ENCODE data around the gene XRRA1.
"Not testable (repeated sequence)": the region's sequence is repeated elsewhere in the genome, so short reads cannot be mapped to it uniquely, and the experiment has no call there.

The XRRA1 gene

GRCh38 chr11:74970852-74971395 is 22.0 kb upstream of the XRRA1 start:
- DNase-seq (ENCODE audit: low spot score), result no peak
- in situ Hi-C loops (cut with MboI; ENCODE audit: low sequenced_read_pairs, unreplicated experiment), result no loop called here
- TF ChIP-seq CTCF (IDR thresholded peaks at IDR 0.05; ENCODE audit: borderline replicate concordance, control extremely low read depth, extremely low read depth, insufficient read depth, missing control alignments), result no peak

- no peak for TF ChIP-seq CTCF (IDR thresholded peaks at IDR 0.05; ENCODE audit: borderline replicate concordance, control extremely low read depth, extremely low read depth, insufficient read depth, missing control alignments)
- no peak for DNase-seq (ENCODE audit: low spot score)
- in situ Hi-C loops (cut with MboI; ENCODE audit: low sequenced_read_pairs, unreplicated experiment), result no loop called here
These were observed 17.8 kb upstream of the XRRA1 start for GRCh38 chr11:74966651-74967050.

- in situ Hi-C loops (cut with MboI; ENCODE audit: low sequenced_read_pairs, unreplicated experiment); DNase-seq (ENCODE audit: low spot score): not testable (repeated sequence)
These were observed 11.2 kb upstream of the XRRA1 start for GRCh38 chr11:74960128-74960527.

GRCh38 chr11:74957937-74958629 is 9.2 kb upstream of the XRRA1 start:
- DNase-seq (ENCODE audit: low spot score), result no peak
- in situ Hi-C loops (cut with MboI; ENCODE audit: low sequenced_read_pairs, unreplicated experiment), result no loop called here
- TF ChIP-seq CTCF (IDR thresholded peaks at IDR 0.05; ENCODE audit: borderline replicate concordance, control extremely low read depth, extremely low read depth, insufficient read depth, missing control alignments), result no peak

GRCh38 chr11:74956397-74957015 is 7.6 kb upstream of the XRRA1 start:
- in situ Hi-C loops (cut with MboI; ENCODE audit: low sequenced_read_pairs, unreplicated experiment), result no loop called here
- no peak for DNase-seq (ENCODE audit: low spot score)
- no peak for TF ChIP-seq CTCF (IDR thresholded peaks at IDR 0.05; ENCODE audit: borderline replicate concordance, control extremely low read depth, extremely low read depth, insufficient read depth, missing control alignments)

- no peak for DNase-seq (ENCODE audit: low spot score)
- no peak for TF ChIP-seq CTCF (IDR thresholded peaks at IDR 0.05; ENCODE audit: borderline replicate concordance, control extremely low read depth, extremely low read depth, insufficient read depth, missing control alignments)
- in situ Hi-C loops (cut with MboI; ENCODE audit: low sequenced_read_pairs, unreplicated experiment), result no loop called here
These were observed 5.3 kb upstream of the XRRA1 start for GRCh38 chr11:74954199-74954598.

GRCh38 chr11:74953451-74953850 is 4.6 kb upstream of the XRRA1 start:
- in situ Hi-C loops (cut with MboI; ENCODE audit: low sequenced_read_pairs, unreplicated experiment), result no loop called here
- no peak for DNase-seq (ENCODE audit: low spot score)
- no peak for TF ChIP-seq CTCF (IDR thresholded peaks at IDR 0.05; ENCODE audit: borderline replicate concordance, control extremely low read depth, extremely low read depth, insufficient read depth, missing control alignments)
